Heart left ventricle (tissue), 13 donors: ENCODE results near the gene SERINC5.
"Not testable (repeated sequence)": the region's sequence is repeated elsewhere in the genome, so short reads cannot be mapped to it uniquely, and the experiment has no call there.

Source experiments
- POLR2A ChIP-seq, 2 donors: fragments of 450-650 bp; IDR thresholded peaks; one replicate each; pipeline ENCODE4 v1.6.1; 2017; ENCODE audit warnings: antibody characterized with exemption in 2 of 2, mild to moderate bottlenecking in 2 of 2, moderate library complexity in 2 of 2
- TF ChIP-seq, protein P1 (sequence below), 12 donors: fragments of 200-600 bp; sonication (generic) in 4 of 12; IDR thresholded peaks; one replicate each; pipeline versions ENCODE4 v1.5.0 to v1.8.0; 2018 to 2022; ENCODE audit warnings: antibody characterized with exemption in 12 of 12, mild to moderate bottlenecking in 5 of 12
- donor health status: ischemic (EF 13 %, LVEDD 7.1; RV severe dilation, severe dysfunction).
- donor health status: DM: no; HTN: yes; CAD: no.
- donor health status: DM: no; HTN: no; CAD: no.
- donor health status: ischemic (EF 25% LVEDD 6.9; RV normal size, moderate dysfunction).
- donor health status: ischemic (EF 25% LVEDD 5.7; RV mildly dilated, moderate dysfunction).
- donor health status: ischemic (EF 35%, LVEDD 5.7; RV mildly dilated, moderate dysfunction).
- donor health status: nonischemic (EF 11% LVEDD 7.7; RV severe dilation, severe dysfunction).
- donor health status: DM: yes; HTN: yes; CAD: no.
- donor health status: PGD.
- donor health status: ischemic (EF 29% LVEDD 5.4; RV normal size, mild dysfunction).
- donor health status: nonischemic (EF 23%, LVEDD 6.1; RV moderate dilation, normal function).

DNA sequence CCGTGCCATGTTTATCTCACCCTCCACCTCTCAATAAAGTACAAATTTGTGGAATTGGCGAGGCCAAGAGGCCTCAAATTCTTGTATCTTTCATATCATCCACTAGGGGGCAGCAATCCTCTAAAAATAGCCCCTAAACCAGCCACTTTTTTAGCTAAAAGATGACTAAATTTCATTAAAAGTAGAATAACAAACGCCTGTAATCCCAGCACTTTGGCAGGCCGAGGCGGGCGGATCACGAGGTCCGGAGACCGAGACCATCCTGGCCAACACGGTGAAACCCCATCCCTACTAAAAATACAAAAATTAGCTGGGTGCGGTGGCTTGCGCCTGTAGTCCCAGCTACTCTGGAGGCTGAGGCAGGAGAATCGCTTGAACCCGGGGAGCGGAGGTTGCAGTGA is 164.1 kb downstream of the SERINC5 start:
- TF ChIP-seq POLR2A (IDR thresholded peaks at IDR 0.05) = not testable (repeated sequence)
- TF ChIP-seq, protein P1, sequence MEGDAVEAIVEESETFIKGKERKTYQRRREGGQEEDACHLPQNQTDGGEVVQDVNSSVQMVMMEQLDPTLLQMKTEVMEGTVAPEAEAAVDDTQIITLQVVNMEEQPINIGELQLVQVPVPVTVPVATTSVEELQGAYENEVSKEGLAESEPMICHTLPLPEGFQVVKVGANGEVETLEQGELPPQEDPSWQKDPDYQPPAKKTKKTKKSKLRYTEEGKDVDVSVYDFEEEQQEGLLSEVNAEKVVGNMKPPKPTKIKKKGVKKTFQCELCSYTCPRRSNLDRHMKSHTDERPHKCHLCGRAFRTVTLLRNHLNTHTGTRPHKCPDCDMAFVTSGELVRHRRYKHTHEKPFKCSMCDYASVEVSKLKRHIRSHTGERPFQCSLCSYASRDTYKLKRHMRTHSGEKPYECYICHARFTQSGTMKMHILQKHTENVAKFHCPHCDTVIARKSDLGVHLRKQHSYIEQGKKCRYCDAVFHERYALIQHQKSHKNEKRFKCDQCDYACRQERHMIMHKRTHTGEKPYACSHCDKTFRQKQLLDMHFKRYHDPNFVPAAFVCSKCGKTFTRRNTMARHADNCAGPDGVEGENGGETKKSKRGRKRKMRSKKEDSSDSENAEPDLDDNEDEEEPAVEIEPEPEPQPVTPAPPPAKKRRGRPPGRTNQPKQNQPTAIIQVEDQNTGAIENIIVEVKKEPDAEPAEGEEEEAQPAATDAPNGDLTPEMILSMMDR (IDR thresholded peaks at IDR 0.05) = peak; percentile 63 to 87 (median 78)
